ENCODE results near the gene RBM33.

- no peak for TF ChIP-seq CTCF (IDR thresholded peaks at IDR 0.05; ENCODE audit: low read length)
- no peak for TF ChIP-seq EZH2 (optimal IDR thresholded peaks at IDR 0.05; ENCODE audit: low read depth, low read length)
- no peak for TF ChIP-seq EZH2phosphoT487 (IDR thresholded peaks at IDR 0.05; ENCODE audit: low read length)
Measured at GRCh38 chr7:155677688-155678087, 33.2 kb downstream of the RBM33 start.
